Measurements from ENCODE around the gene BACE2.

The BACE2 gene

DNA sequence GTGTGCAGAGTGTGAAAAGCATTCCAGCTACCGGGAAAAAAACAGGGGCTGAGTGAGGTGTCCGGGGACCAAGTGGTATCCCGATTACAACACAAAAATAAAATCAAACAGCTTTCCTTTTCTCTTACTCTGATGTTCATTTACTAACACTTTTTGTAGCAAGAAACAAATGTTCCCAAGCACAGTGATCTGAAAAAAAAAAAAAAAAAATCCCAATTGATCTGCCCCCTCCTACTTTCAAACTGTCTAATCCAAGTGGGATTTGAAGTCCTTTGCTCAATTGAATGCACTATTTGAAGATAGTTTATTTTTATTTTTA is 1.3 kb downstream of the BACE2 start:
- CTCF ChIA-PET, result interaction anchor here (0.7 to 4.5 kb wide), 16 partner anchors 10 to 1045 kb away, joined by 3 to 59 read pairs (median 4); no protein-coding TSS in a partner anchor
- H3K4me3 ChIP-seq (ENCODE audit: low read depth, low read length), result peak overlapping the region; percentile 68

DNA sequence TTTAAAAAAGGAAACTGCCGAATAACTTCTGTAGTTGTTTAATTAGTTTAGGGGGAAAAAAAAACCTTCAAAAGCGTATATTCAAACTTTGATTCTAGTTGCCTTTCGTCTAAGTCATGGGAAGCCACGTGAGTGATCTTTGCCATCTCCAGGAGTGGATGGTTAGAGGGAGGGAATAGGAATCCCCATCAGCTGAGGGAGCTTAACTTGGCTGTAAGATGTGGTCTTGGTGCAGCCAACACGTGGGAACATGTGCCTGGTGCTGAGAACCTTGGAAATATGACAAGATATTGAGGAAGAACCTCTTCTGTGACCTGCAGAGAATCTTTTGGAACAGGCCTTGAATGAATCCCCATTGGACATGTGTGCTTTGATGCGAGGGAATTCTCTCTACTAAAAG is 1.7 kb downstream of the BACE2 start:
- ChIA-PET CTCF (interaction anchor here (0.8 to 4.5 kb wide), 15 partner anchors 11 to 293 kb away, joined by 3 to 59 read pairs (median 5); no protein-coding TSS in a partner anchor), POLR2A (no interaction called here)
- no peak for DNase-seq (ENCODE audit: low read depth, low spot score)
- TF ChIP-seq, protein P1, sequence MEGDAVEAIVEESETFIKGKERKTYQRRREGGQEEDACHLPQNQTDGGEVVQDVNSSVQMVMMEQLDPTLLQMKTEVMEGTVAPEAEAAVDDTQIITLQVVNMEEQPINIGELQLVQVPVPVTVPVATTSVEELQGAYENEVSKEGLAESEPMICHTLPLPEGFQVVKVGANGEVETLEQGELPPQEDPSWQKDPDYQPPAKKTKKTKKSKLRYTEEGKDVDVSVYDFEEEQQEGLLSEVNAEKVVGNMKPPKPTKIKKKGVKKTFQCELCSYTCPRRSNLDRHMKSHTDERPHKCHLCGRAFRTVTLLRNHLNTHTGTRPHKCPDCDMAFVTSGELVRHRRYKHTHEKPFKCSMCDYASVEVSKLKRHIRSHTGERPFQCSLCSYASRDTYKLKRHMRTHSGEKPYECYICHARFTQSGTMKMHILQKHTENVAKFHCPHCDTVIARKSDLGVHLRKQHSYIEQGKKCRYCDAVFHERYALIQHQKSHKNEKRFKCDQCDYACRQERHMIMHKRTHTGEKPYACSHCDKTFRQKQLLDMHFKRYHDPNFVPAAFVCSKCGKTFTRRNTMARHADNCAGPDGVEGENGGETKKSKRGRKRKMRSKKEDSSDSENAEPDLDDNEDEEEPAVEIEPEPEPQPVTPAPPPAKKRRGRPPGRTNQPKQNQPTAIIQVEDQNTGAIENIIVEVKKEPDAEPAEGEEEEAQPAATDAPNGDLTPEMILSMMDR (IDR thresholded peaks at IDR 0.05; ENCODE audit: insufficient read depth, low read length, missing control alignments), result no peak
- H3K4me3 ChIP-seq (ENCODE audit: low read depth, low read length), result no peak overlapping the region

More for the DNA sequence above, 1.3 kb downstream of the BACE2 start:
- TF ChIP-seq, protein P1 (IDR thresholded peaks at IDR 0.05; ENCODE audit: insufficient read depth, low read length, missing control alignments), result no peak
- POLR2A ChIA-PET, result interaction anchor here (0.6 kb wide), 1 partner anchor 600 kb away, joined by 4 read pairs; no protein-coding TSS in a partner anchor
- no peak for DNase-seq (ENCODE audit: low read depth, low spot score)

DNA sequence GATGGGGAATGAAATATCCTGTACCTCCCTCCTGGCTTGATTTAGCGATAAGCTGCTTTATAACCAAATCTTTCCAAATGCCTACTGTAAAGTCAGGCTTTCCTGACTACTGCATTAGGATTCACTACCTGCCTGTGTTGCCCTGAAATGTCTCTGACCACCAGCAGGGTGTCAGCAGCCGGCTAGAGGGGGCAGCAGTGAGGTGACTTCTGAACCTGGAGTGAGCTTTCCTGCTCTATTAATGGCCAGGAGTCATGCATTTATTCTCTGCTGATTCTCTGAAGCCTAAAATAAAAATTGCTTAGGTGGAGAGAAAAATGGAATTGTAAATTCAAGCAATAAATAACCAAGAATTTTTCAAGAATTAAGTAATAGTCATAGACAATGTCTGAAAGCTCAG is 2.5 kb downstream of the BACE2 start:
- TF ChIP-seq, protein P1 (IDR thresholded peaks at IDR 0.05; ENCODE audit: insufficient read depth, low read length, missing control alignments), result peak; percentile 76
- H3K4me3 ChIP-seq (ENCODE audit: low read depth, low read length), result no peak overlapping the region
- no peak for DNase-seq (ENCODE audit: low read depth, low spot score)
- POLR2A ChIA-PET, result no interaction called here
- CTCF ChIA-PET, result interaction anchor here (0.8 to 4.5 kb wide), 14 partner anchors 11 to 646 kb away, joined by 3 to 59 read pairs (median 4); no protein-coding TSS in a partner anchor

DNA sequence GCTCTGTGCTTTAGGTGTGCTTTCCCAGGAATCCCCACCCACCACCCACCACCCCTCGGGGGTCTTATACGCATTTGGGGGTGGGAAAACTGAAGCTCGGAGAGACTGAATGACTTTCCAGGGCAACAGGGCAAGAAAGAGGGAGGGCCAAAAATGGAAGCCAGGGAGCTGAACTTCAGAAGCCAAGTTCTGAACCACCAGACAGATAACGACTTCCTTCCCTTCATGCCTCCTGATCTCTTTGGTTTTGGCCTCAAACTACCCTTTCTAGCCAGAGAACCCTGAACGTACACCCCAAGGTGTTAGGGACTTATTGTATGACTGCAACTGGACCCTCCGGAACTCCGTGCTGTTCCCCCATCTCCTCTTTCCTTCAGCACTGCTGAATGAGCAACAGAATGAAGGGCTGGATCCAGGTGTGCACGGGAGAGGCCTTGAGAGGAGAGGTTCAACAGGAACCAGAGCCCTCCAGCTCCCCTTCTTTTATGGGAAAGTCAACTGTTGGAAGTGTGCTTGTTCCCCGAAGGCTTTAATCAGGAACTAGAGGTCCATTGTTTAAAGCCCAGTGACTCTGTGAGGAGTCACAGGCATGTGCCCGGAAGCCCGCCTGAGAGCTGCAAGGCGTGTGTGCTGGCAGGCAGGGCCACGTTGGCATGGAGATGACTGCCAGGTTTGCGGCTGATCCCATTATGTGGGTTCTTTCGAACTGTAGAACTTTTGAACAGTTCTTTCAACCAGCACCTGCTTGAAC is 3.1 kb downstream of the BACE2 start:
- TF ChIP-seq, protein P1 (IDR thresholded peaks at IDR 0.05; ENCODE audit: insufficient read depth, low read length, missing control alignments), result no peak
- no peak for DNase-seq (ENCODE audit: low read depth, low spot score)
- CTCF ChIA-PET, result interaction anchor here (0.8 to 4.5 kb wide), 12 partner anchors 8 to 646 kb away, joined by 3 to 59 read pairs (median 4); no protein-coding TSS in a partner anchor
- H3K4me3 ChIP-seq (ENCODE audit: low read depth, low read length), result no peak overlapping the region
- POLR2A ChIA-PET, result no interaction called here

DNA sequence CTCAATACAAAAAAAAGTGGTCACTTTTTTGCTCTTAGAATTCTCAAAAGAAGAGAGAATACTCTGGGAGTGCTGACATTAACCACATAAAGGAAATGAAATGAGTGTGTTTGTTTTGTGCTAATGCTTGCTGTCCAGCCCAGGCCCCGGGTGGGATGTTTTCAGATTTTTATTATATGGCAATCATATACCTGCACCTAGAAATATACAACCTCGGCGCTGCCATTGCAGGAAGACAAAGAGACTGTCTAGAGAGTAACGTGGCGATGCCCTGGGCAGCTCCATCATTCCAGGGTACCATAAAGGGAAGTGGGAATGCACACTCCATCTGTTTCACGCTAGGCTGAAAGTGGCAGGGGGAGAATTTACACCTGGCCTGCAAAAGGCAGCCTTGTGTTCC is 7.1 kb downstream of the BACE2 start:
- no peak overlapping the region for H3K4me3 ChIP-seq (ENCODE audit: low read depth, low read length)
- ChIA-PET POLR2A (no interaction called here), CTCF (no interaction called here)
- no peak for DNase-seq (ENCODE audit: low read depth, low spot score)
- TF ChIP-seq, protein P1 (IDR thresholded peaks at IDR 0.05; ENCODE audit: insufficient read depth, low read length, missing control alignments), result no peak

DNA sequence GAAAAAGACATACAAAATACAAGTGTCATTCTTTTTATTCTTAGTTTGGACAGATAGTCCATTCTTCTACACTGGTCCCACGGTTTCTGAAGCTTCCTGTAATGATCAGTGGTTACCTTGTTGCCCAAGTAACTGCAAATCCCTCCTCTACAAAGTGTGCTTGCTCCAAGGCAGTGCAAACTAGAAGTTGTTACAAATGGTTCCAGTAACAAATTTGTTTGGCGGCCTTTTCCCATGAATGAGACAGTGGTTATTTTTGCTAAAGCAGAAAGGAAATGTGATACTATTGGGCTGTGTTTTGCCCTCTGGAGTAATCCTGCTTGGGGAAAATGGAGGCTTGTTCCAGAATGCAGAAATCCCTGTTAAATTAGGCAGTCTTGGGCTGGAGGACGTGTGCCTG is 8.9 kb downstream of the BACE2 start:
- TF ChIP-seq, protein P1 (IDR thresholded peaks at IDR 0.05; ENCODE audit: insufficient read depth, low read length, missing control alignments), result no peak
- no peak for DNase-seq (ENCODE audit: low read depth, low spot score)
- ChIA-PET POLR2A (no interaction called here), CTCF (interaction anchor here (1.1 to 2.0 kb wide), 3 partner anchors 8 to 11 kb away, joined by 3 to 6 read pairs (median 4); partner anchors contain the start of gene BACE2)
- H3K4me3 ChIP-seq (ENCODE audit: low read depth, low read length), result no peak overlapping the region
